GM12878 (cell line): ENCODE results near the gene SMARCA4. TPM values are rescaled to one million over a fixed set of nuclear protein-coding genes. Genes with fewer than 3 reads are reported as not detected.

Source experiments
- CBX5 ChIP-seq: sonication (generic); IDR thresholded peaks from 2 replicates; pipeline ENCODE4 v1.6.1; 2016; ENCODE audit warnings: low read depth, moderate library complexity, mild to moderate bottlenecking, inconsistent platforms
- DPF2 ChIP-seq: fragments of 450-650 bp; IDR thresholded peaks from 2 replicates; pipeline ENCODE4 v1.6.1; 2017; ENCODE audit warnings: mild to moderate bottlenecking
- ETV6 ChIP-seq, 2 experiments: fragments of 450-650 bp in 1 of 2; IDR thresholded peaks in 1 of 2; conservative IDR thresholded peaks in 1 of 2; 2 replicates each; pipeline ENCODE4 v1.6.1; 2014; ENCODE audit warnings: antibody characterized with exemption in 1 of 2, borderline replicate concordance in 1 of 2, low read depth in 1 of 2, mild to moderate bottlenecking in 1 of 2, moderate library complexity in 1 of 2
- EZH2 ChIP-seq: IDR thresholded peaks from 2 replicates; pipeline ENCODE4 v1.6.1; 2012; ENCODE audit warnings: low read depth, mild to moderate bottlenecking, control low read depth, inconsistent platforms, low read length, borderline replicate concordance; ENCODE audit not compliant: control insufficient read depth
- GATAD2B ChIP-seq: fragments of 450-650 bp; conservative IDR thresholded peaks from 2 replicates; pipeline ENCODE4 v1.6.1; 2017; ENCODE audit warnings: low read depth, mild to moderate bottlenecking, moderate library complexity
- MXI1 ChIP-seq: fragments of 150-350 bp; IDR thresholded peaks from 2 replicates; pipeline ENCODE4 v1.6.1; 2011; ENCODE audit warnings: low read depth, mild to moderate bottlenecking, inconsistent platforms, low read length, improper control_type of control experiment
- NR2C2 ChIP-seq: IDR thresholded peaks from 2 replicates; pipeline ENCODE4 v1.6.1; 2011; ENCODE audit warnings: borderline replicate concordance, low read depth; ENCODE audit not compliant: control insufficient read depth, insufficient read length
- PML ChIP-seq: IDR thresholded peaks from 2 replicates; pipeline ENCODE4 v1.6.1; 2012; ENCODE audit warnings: low read length, inconsistent platforms
- POLR2A ChIP-seq: IDR thresholded peaks from 2 replicates; pipeline ENCODE4 v1.6.1; 2011; ENCODE audit warnings: low read depth, mild to moderate bottlenecking, low read length
- POLR2AphosphoS2 ChIP-seq: IDR thresholded peaks from 2 replicates; pipeline ENCODE4 v1.6.1; 2011; ENCODE audit warnings: low read depth, mild to moderate bottlenecking, low read length, improper control_type of control experiment, moderate library complexity
- RAD51 ChIP-seq: fragments of 450-650 bp; IDR thresholded peaks from 2 replicates; pipeline ENCODE4 v1.6.1; 2016; ENCODE audit warnings: moderate library complexity, mild to moderate bottlenecking, inconsistent platforms
- SKIL ChIP-seq: fragments of 450-650 bp; IDR thresholded peaks from 2 replicates; pipeline ENCODE4 v1.6.1; 2017; ENCODE audit warnings: mild to moderate bottlenecking, low read depth, inconsistent platforms; ENCODE audit not compliant: poor library complexity, severe bottlenecking
- SMAD1 ChIP-seq: fragments of 450-650 bp; IDR thresholded peaks from 2 replicates; pipeline ENCODE4 v1.6.1; 2018; ENCODE audit warnings: mild to moderate bottlenecking, low read depth; ENCODE audit not compliant: partially characterized antibody
- SMC3 ChIP-seq: IDR thresholded peaks from 2 replicates; pipeline ENCODE4 v1.6.1; 2011; ENCODE audit warnings: low read length, improper control_type of control experiment, borderline replicate concordance
- STAT3 ChIP-seq: IDR thresholded peaks from 2 replicates; pipeline ENCODE4 v1.6.1; 2011; ENCODE audit warnings: low read depth, low read length, improper control_type of control experiment
- TAF1 ChIP-seq: IDR thresholded peaks from 2 replicates; pipeline ENCODE4 v1.6.1; 2011; ENCODE audit warnings: mild to moderate bottlenecking, low read depth, low read length, borderline replicate concordance
- ZNF217 ChIP-seq: fragments of 450-650 bp; IDR thresholded peaks from 2 replicates; pipeline ENCODE4 v1.6.1; 2017; ENCODE audit warnings: antibody characterized with exemption, mild to moderate bottlenecking
- ZNF687 ChIP-seq: fragments of 450-650 bp; IDR thresholded peaks from 2 replicates; pipeline ENCODE4 v1.6.1; 2017; ENCODE audit warnings: mild to moderate bottlenecking, moderate library complexity
- polyA plus RNA-seq, 11 experiments: library from polyadenylated mRNA; depleted of rRNA in 4 of 11; unstranded in 6 of 11; stranded (reverse) in 5 of 11; fragments of >200 nt; fragmentation: Nextera tagmentation in 4 of 11; fragmentation: Illumina TruSeq in 1 of 11; extraction: Ambion mirVana in 4 of 11; extraction: Trizol in 1 of 11; gene quantifications; 1 replicate in 1 of 11; 2 replicates in 10 of 11; pipeline versions ENCODE4 v1.2.1 to v1.2.3, GENCODE V29; 2011 to 2016; ENCODE audit warnings: inconsistent platforms in 2 of 11, missing spikeins in 2 of 11, low read depth in 1 of 11
- total RNA-seq, 4 experiments: library from RNA; depleted of rRNA in 3 of 4; stranded (reverse); fragments of >200 nt in 3 of 4; fragmentation: Illumina TruSeq in 1 of 4; extraction: Trizol in 1 of 4; gene quantifications; 2 replicates each; pipeline versions ENCODE4 v1.2.1 to v1.2.3, GENCODE V29; 2013 to 2021
- TF ChIP-seq, protein P1 (sequence below): fragments of 450-650 bp; conservative IDR thresholded peaks from 2 replicates; pipeline ENCODE4 v1.6.1; 2017; ENCODE audit warnings: mild to moderate bottlenecking, moderate library complexity
- TF ChIP-seq, protein P2 (sequence below): fragments of 450-650 bp; IDR thresholded peaks from 2 replicates; pipeline ENCODE4 v1.6.1; 2014; ENCODE audit warnings: mild to moderate bottlenecking

Gene SMARCA4
- total and polyA plus RNA-seq, 10 of the 15 experiments (the other 5 are each of a cell fraction or from before 2014, with no cell fraction given): 22.4 to 175 (median 57.4) TPM

DNA sequence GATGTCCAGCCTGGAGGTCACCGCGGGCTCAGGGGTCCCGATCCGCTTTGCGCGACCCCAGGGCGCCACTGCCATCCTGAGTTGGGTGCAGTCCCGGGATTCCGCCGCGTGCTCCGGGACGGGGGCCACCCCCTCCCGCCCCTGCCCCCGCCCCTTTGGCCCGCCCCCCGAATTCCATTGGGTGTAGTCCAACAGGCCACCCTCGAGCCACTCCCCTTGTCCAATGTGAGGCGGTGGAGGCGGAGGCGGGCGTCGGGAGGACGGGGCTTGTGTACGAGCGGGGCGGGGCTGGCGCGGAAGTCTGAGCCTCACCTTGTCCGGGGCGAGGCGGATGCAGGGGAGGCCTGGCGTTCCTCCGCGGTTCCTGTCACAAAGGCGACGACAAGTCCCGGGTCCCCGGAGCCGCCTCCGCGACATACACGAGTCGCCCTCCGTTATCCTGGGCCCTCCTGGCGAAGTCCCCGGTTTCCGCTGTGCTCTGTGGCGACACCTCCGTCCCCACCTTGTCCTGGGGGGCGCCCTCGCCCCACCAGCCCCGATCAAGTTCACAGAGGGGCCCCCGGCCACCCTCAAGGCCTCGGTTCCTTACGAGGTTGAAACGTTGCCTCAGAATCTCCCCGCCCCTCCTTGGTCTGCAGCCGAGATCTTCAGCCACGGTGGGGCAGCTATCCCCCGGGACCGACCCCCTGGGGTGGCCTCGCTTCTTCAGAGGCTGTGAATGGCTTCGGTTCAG lies 129.6 kb downstream of the SMARCA4 start (continued):
- TF ChIP-seq ETV6 (conservative IDR thresholded peaks at IDR 0.05 in 1 of 2, IDR thresholded peaks at IDR 0.05 in 1 of 2; ENCODE audit: borderline replicate concordance in 1 of 2, low read depth in 1 of 2) (peak in 1 of 2 experiments; percentile 51; a peak in 1 of 4 replicates), POLR2AphosphoS2 (peak; percentile 70), ZNF687 (peak; percentile 29; the same call in 1 of the 2 replicates), SMC3 (no peak), PML (no peak), GATAD2B (no peak; the same call in 1 of the 2 replicates), RAD51 (no peak), TAF1 (peak; percentile 70; the same call in 1 of the 2 replicates), DPF2 (peak; percentile 57), NR2C2 (no peak), POLR2A (peak; percentile 96), SKIL (no peak), ZNF217 (no peak), MXI1 (peak; percentile 35), CBX5 (no peak), STAT3 (no peak), EZH2 (no peak), SMAD1 (peak; percentile 54)
- TF ChIP-seq, protein P1, sequence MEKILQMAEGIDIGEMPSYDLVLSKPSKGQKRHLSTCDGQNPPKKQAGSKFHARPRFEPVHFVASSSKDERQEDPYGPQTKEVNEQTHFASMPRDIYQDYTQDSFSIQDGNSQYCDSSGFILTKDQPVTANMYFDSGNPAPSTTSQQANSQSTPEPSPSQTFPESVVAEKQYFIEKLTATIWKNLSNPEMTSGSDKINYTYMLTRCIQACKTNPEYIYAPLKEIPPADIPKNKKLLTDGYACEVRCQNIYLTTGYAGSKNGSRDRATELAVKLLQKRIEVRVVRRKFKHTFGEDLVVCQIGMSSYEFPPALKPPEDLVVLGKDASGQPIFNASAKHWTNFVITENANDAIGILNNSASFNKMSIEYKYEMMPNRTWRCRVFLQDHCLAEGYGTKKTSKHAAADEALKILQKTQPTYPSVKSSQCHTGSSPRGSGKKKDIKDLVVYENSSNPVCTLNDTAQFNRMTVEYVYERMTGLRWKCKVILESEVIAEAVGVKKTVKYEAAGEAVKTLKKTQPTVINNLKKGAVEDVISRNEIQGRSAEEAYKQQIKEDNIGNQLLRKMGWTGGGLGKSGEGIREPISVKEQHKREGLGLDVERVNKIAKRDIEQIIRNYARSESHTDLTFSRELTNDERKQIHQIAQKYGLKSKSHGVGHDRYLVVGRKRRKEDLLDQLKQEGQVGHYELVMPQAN: peak; percentile 35
- TF ChIP-seq, protein P2, sequence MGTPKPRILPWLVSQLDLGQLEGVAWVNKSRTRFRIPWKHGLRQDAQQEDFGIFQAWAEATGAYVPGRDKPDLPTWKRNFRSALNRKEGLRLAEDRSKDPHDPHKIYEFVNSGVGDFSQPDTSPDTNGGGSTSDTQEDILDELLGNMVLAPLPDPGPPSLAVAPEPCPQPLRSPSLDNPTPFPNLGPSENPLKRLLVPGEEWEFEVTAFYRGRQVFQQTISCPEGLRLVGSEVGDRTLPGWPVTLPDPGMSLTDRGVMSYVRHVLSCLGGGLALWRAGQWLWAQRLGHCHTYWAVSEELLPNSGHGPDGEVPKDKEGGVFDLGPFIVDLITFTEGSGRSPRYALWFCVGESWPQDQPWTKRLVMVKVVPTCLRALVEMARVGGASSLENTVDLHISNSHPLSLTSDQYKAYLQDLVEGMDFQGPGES: no peak
